GM18502 (cell line): ENCODE measurements around the gene DLL4.

ENCODE experiments used
- ATAC-seq: cut with Tn5 transposase; IDR thresholded peaks from one replicate; pipeline ENCODE4 v1.9.1; 2021; ENCODE audit warnings: mild to moderate bottlenecking; ENCODE audit not compliant: unreplicated experiment, poor library complexity

The DLL4 gene

GRCh38 chr15:40906091-40906990 lies 22.8 kb upstream of the DLL4 start:
- ATAC-seq, result peak; percentile 78

GRCh38 chr15:40906991-40907802 lies 21.9 kb upstream of the DLL4 start:
- ATAC-seq, result no peak

GRCh38 chr15:40908095-40908494 lies 21.0 kb upstream of the DLL4 start:
- no peak for ATAC-seq

- no peak for ATAC-seq
Observed at GRCh38 chr15:40909662-40910630, 19.2 kb upstream of the DLL4 start.

GRCh38 chr15:40911141-40911540 lies 18.0 kb upstream of the DLL4 start:
- no peak for ATAC-seq

- ATAC-seq, result no peak
Observed at GRCh38 chr15:40911693-40912092, 17.4 kb upstream of the DLL4 start.

- ATAC-seq, result no peak
Observed at GRCh38 chr15:40912478-40912877, 16.7 kb upstream of the DLL4 start.

- no peak for ATAC-seq
Observed at GRCh38 chr15:40914013-40914412, 15.1 kb upstream of the DLL4 start.

GRCh38 chr15:40914486-40914885 lies 14.7 kb upstream of the DLL4 start:
- no peak for ATAC-seq

GRCh38 chr15:40915116-40915661 lies 14.0 kb upstream of the DLL4 start:
- ATAC-seq, result no peak

- no peak for ATAC-seq
Observed at GRCh38 chr15:40915679-40916078, 13.5 kb upstream of the DLL4 start.

GRCh38 chr15:40917585-40917984 lies 11.6 kb upstream of the DLL4 start:
- no peak for ATAC-seq

- no peak for ATAC-seq
Observed at GRCh38 chr15:40918146-40918798, 10.9 kb upstream of the DLL4 start.

GRCh38 chr15:40918799-40919392 lies 10.2 kb upstream of the DLL4 start:
- ATAC-seq, result no peak

GRCh38 chr15:40921949-40922607 lies 7.1 kb upstream of the DLL4 start:
- ATAC-seq, result no peak

GRCh38 chr15:40922608-40923005 lies 6.5 kb upstream of the DLL4 start:
- ATAC-seq, result no peak

- ATAC-seq, result no peak
Observed at GRCh38 chr15:40923551-40923950, 5.6 kb upstream of the DLL4 start.

GRCh38 chr15:40925495-40925862 lies 3.7 kb upstream of the DLL4 start:
- ATAC-seq, result no peak
